ENCODE data around the gene FBXL14. TPM values are rescaled to one million over a fixed set of nuclear protein-coding genes. Genes with fewer than 3 reads are reported as not detected.

FBXL14 gene
- polyA plus RNA-seq, 1 donor: 5.5 TPM

DNA sequence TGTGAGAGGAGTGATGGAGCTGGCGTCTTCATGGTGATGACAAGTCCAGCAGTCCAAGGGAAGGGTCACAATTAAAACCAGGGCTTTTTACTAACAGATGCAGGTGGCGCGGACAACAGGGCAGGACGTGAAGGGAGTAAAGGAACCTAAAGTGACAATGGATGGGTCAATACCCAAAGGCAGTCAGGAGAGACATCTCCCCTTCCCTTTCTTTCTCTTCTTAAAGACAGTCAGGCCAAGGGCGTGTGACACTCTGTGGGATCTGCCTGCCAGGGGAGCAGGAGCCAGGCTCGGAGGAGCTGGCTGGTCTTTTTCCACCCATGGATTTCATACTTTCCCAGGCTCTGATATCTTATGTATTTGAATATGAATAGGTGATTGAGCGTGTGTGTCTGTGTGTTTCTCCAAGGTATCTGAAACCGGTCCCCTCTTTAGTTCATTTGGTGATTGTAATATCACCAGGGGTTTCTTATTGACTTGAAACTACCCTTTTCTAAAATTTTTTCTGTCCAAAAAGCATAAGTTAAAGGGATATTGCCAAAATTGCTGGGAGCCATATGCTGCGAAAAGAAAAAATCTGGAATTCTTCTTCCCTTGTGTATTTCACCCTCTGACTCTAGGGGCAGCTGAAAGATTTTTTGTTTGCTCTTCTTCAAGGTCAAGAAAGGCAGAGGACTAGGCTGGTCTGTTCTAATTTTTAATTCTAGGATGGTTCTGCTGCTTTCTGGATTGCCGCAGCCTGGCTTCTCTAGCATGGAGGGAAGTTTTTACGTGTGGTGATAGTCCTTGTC is 61.8 kb downstream of the FBXL14 start:
- no peak for DNase-seq

- no peak for DNase-seq
Observed at GRCh38 chr12:1531654-1532374, 62.6 kb downstream of the FBXL14 start.

DNA sequence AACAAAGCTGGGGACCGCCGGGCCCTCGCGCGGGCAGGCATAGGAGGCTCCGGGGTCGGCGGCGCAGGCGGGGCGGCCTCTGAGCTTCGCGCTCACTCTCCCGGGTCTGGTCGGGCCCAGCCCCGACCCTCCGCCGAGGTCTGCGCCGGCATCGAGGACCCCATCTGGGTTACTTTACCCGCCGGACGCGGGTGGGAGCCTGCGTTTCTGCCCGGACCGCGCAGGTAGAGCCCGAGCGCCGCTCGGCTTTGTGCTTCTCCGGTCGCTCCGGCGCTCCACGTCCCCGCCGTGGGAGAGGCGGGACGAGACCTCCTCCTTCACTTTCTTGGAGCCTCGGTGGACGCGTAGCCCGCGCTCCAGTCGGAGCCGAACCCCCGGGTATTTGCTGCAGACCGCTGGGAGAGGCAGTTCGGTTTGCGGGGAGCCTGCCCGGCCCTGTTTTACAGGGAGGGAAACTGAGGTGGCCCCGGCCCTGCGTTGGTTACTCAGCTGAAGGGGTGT is 63.2 kb downstream of the FBXL14 start:
- DNase-seq: peak; percentile 26

DNA sequence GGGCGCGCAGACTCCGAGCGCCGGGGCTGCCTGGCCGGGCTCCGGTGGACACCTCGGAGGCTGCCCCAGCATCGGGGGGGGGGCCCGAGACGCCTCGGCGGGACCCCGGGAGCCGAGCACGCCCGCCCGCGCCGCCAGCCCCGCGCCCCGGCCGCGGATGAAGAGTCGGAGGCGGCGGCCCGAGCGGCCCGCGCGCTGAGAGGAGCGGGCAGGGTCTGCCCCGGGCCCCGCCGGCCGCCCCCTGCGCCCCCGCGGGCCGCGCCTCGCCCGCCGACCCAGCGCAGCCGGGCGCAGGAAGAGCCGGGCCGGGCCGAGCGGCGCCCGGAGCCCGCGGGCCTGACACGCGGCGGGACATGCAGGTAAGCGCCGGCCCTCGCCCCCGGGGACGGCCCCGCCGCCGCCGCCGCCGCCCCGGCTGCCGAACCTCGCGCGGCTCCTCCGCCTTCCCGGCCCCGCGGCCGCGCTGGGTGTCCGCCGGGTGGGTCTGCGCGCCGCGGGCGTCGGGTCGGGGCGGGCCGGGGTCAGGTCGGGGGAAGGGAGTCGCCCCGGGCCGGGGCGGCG is 63.7 kb downstream of the FBXL14 start:
- peak; percentile 23 for DNase-seq

DNA sequence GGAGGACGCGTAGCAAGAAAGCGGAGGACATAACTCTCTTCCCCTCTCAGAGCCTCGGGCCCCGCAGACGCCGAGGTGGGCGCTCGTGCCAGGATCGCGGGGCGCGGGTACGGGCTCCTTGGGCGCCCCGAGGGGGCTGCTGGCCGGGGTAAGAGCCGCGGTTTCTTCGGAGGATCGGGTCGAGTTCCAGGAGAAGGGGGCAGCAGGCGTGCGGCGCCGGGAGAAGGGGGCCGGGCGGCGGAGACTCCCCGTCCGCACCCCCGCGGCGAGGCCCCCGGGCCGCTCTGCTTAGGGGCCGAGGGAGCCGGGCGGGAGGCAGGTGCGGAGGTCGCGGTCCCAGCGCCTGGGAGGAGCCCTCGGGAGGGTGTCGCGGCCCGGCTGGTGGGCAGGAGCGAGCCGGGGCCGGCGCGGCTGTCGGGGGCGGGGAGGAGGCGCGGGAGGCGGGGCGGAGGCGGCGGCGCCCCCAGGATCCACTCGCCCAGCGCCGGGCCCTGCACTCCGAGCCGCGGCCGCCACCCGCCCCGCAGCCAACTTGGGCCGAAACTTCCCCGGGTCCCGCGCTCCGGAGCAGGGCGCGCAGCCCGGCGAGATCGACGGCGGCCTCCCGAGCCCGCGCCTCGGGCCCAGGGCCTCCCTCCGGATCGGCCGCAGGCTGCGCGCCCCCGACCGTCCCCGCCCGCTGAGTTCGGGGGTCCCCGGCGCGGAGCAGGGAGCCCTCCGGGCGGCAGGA is 64.4 kb downstream of the FBXL14 start:
- peak; percentile 33 for DNase-seq

DNA sequence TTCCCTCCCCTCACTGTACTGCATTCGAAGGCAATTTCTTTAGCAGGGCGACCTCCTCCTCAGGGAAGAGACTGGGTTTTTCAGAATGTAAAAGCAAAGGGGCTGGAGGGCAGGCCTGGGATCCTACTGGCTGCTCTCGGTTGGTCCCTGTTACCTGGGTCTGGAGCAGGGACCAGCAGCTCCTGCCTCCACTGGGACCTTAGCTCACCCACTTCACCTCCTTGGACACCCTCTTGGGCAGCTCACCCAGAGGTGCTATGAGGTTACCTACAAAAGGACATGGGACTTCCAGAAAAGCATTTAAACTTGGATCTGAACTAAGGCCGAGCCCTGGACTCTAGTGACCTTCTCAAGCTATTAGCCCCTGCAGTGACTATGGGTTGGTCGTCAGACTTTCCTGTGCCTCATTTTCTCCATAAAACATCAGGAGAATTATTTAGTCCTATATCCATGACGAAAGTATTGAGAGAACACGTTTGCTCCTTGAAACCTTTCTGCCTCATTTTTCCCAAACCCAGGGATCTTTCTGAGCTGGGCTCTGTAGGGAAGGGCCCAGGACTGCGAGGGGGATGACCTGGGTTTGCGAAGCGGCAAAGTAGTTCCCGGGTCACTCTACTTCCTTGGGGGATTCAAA is 65.0 kb downstream of the FBXL14 start:
- peak; percentile 23 for DNase-seq

DNA sequence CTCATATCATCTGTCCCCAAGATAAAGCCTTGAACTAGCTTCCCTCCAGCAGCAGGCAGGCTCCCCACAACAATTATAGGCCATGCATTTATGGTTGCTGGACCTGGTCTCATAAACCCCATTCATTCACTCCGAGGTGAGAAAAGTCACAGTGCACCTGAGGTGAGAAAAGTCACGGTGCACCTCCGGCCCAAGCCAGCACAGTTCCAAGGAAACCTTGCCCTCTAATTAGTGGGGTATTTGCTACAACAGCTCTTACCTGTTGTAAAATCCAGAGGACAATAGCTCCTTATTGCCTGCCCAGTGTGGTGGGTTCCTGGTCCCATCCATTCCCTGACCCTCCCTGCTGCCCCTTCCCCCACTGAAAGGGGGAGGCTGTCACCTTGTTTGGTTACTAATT is 65.6 kb downstream of the FBXL14 start:
- DNase-seq: no peak

GRCh38 chr12:1527789-1528188 is 66.6 kb downstream of the FBXL14 start:
- no peak for DNase-seq

- no peak for DNase-seq
Observed at GRCh38 chr12:1525858-1526257, 68.5 kb downstream of the FBXL14 start.

GRCh38 chr12:1523558-1524050 is 70.8 kb downstream of the FBXL14 start:
- DNase-seq: no peak

- DNase-seq: no peak
Observed at GRCh38 chr12:1523046-1523445, 71.3 kb downstream of the FBXL14 start.

GRCh38 chr12:1519642-1520041 is 74.7 kb downstream of the FBXL14 start:
- DNase-seq: no peak

GRCh38 chr12:1518591-1519516 is 75.5 kb downstream of the FBXL14 start:
- no peak for DNase-seq

GRCh38 chr12:1517734-1518525 is 76.5 kb downstream of the FBXL14 start:
- DNase-seq: no peak

- no peak for DNase-seq
Observed at GRCh38 chr12:1517007-1517406, 77.4 kb downstream of the FBXL14 start.

Other genes with a start within 250 kb of the FBXL14 start
- gene WNT5B, start 34.6 kb upstream of the FBXL14 start, polyA plus RNA-seq (ENCODE audit: insufficient read length): 34.0 TPM
- gene ADIPOR2, start 96.5 kb upstream of the FBXL14 start, polyA plus RNA-seq (ENCODE audit: insufficient read length): 26.6 TPM
- gene LRTM2, start 226.0 kb upstream of the FBXL14 start, polyA plus RNA-seq (ENCODE audit: insufficient read length): 0.31 TPM

Measured in hindlimb muscle (tissue), 1 donor.